HepG2 (cell line): ENCODE results near the gene PSMD1. TPM values are rescaled to one million over a fixed set of nuclear protein-coding genes. Genes with fewer than 3 reads are reported as not detected.

Experiments
- ATAC-seq: fragments of 200-7000 bp; cut with Tn5 transposase; 3 replicates; pipeline ENCODE4 v1.9.1; 2020; ENCODE audit warnings: mild to moderate bottlenecking, moderate library complexity
- BruUV-seq: library from RNA; stranded (reverse); fragments of 400-500 nt; replicated peaks from 2 replicates; lab custom pipeline; 2021; lab: Mats Ljungman, UMichigan
- CTCF ChIA-PET: fragments of 300-600 bp; formaldehyde crosslinking; extraction: SDS; loops from one replicate; lab custom pipeline; 2021; ENCODE audit warnings: low total read pairs, inconsistent platforms, low intra/inter-chr PET ratio; lab: Yijun Ruan, JAX
- POLR2A ChIA-PET: fragments of 350-600 bp; sonication (Branson Sonifier 250); formaldehyde crosslinking; loops from one replicate; lab custom pipeline; 2020; ENCODE audit warnings: antibody characterized with exemption, inconsistent platforms; lab: Yijun Ruan, JAX
- DNase-seq: peaks from one replicate; pipeline ENCODE4 v3.0.0-alpha.2; 2015; ENCODE audit warnings: low spot score
- FAIRE-seq: peaks from 3 replicates; lab custom pipeline; 2011; peaks lifted over from hg19 to GRCh38; lab: Jason Lieb, UNC
- H2AFZ ChIP-seq: one replicate; pipeline ENCODE4 v1.6.1; 2011; ENCODE audit warnings: low read length, inconsistent platforms
- H3K27ac ChIP-seq: fragments of 300-600 bp; 3 replicates; pipeline ENCODE4 v1.8.0; 2011; ENCODE audit warnings: mixed run types, mild to moderate bottlenecking, mixed read lengths, low read length, inconsistent platforms; ENCODE audit not compliant: insufficient read depth; ENCODE audit errors: extremely low read length
- H3K27me3 ChIP-seq, 2 experiments: fragments of 200-600 bp in 1 of 2; 2 replicates in 1 of 2; 3 replicates in 1 of 2; pipeline versions ENCODE4 v1.6.0 to v1.8.0; 2011; ENCODE audit warnings: low read length in 2 of 2, mild to moderate bottlenecking in 2 of 2, moderate library complexity in 2 of 2, inconsistent platforms in 1 of 2; ENCODE audit not compliant: insufficient read depth in 2 of 2, control insufficient read depth in 1 of 2
- H3K36me3 ChIP-seq, 2 experiments: fragments of 200-600 bp in 1 of 2; replicated peaks in 1 of 2; 2 replicates in 1 of 2; 3 replicates in 1 of 2; pipeline versions ENCODE4 v1.5.1 to v1.8.0; 2011; ENCODE audit warnings: low read length in 2 of 2, inconsistent platforms in 1 of 2; ENCODE audit not compliant: insufficient read depth in 2 of 2, control insufficient read depth in 1 of 2
- H3K4me1 ChIP-seq: 2 replicates; pipeline ENCODE4 v1.5.1; 2012; ENCODE audit warnings: low read length, inconsistent platforms; ENCODE audit not compliant: insufficient read depth
- H3K4me2 ChIP-seq: 2 replicates; pipeline ENCODE4 v1.6.0; 2011; ENCODE audit warnings: low read depth, low read length, inconsistent platforms
- H3K4me3 ChIP-seq, 3 experiments: fragments of 200-600 bp in 1 of 3; sonication (generic), shearing (Covaris generic) in 1 of 3; replicated peaks in 1 of 3; 2 replicates each; pipeline ENCODE4 v1.5.1; 2011 to 2016; ENCODE audit warnings: low read length in 3 of 3, inconsistent platforms in 2 of 3, low read depth in 2 of 3, mild to moderate bottlenecking in 2 of 3, control low read depth in 1 of 3, mixed read lengths in 1 of 3; ENCODE audit not compliant: insufficient read depth in 1 of 3
- H3K79me2 ChIP-seq: one replicate; pipeline ENCODE4 v1.6.1; 2011; ENCODE audit warnings: low read length, inconsistent platforms; ENCODE audit not compliant: insufficient read depth
- H3K9ac ChIP-seq: 2 replicates; pipeline ENCODE4 v1.6.0; 2011; ENCODE audit warnings: mild to moderate bottlenecking, low read depth, low read length, inconsistent platforms; ENCODE audit not compliant: insufficient read depth
- H3K9me3 ChIP-seq: 2 replicates; pipeline ENCODE4 v1.5.1; 2012; ENCODE audit warnings: mild to moderate bottlenecking, low read length
- H4K20me1 ChIP-seq: 2 replicates; pipeline ENCODE4 v1.6.0; 2011; ENCODE audit warnings: inconsistent platforms, mild to moderate bottlenecking, low read length, moderate library complexity; ENCODE audit not compliant: insufficient read depth
- AGO2 ChIP-seq: fragments of 200-400 bp; formaldehyde crosslinking; optimal IDR thresholded peaks from 2 replicates; pipeline ENCODE3; 2017; ENCODE audit warnings: mild to moderate bottlenecking, low read depth, low read length, moderate library complexity
- ATF7-NPFF ChIP-seq: sonication (generic); formaldehyde crosslinking; IDR thresholded peaks from 2 replicates; pipeline ENCODE4 v1.8.1; 2023; ENCODE audit warnings: mild to moderate bottlenecking, low read depth, missing genetic modification reagents, moderate library complexity
- IRF1 ChIP-seq: sonication (generic); formaldehyde crosslinking; IDR thresholded peaks from 2 replicates; pipeline ENCODE4 v1.4.0; 2020; ENCODE audit warnings: low read depth, mild to moderate bottlenecking, missing genetic modification reagents
- KAT8 ChIP-seq: IDR thresholded peaks from 2 replicates; pipeline ENCODE4 v1.6.1; 2016; ENCODE audit warnings: missing genetic modification reagents, missing compliant biosample characterization
- MAFK ChIP-seq, 2 experiments: IDR thresholded peaks in 1 of 2; conservative IDR thresholded peaks in 1 of 2; 2 replicates each; pipeline ENCODE4 v1.6.1; 2011; ENCODE audit warnings: improper control_type of control experiment in 2 of 2, low read length in 2 of 2
- PCBP2 ChIP-seq: fragments of 200-400 bp; formaldehyde crosslinking; optimal IDR thresholded peaks from 2 replicates; pipeline ENCODE3; 2018; ENCODE audit warnings: low read length, low read depth; ENCODE audit not compliant: poor library complexity, severe bottlenecking
- POLR2G ChIP-seq: fragments of 200-400 bp; formaldehyde crosslinking; IDR thresholded peaks from 2 replicates; pipeline ENCODE4 v1.6.1; 2018; ENCODE audit warnings: mild to moderate bottlenecking, low read depth, low read length, moderate library complexity
- REL ChIP-seq: sonication (generic); formaldehyde crosslinking; conservative IDR thresholded peaks from 2 replicates; pipeline ENCODE4 v1.8.0; 2022; ENCODE audit warnings: mild to moderate bottlenecking, missing genetic modification reagents, moderate library complexity
- RELA ChIP-seq: sonication (generic); formaldehyde crosslinking; IDR thresholded peaks from 2 replicates; pipeline ENCODE4 v1.4.0; 2020; ENCODE audit warnings: missing genetic modification reagents
- SPEN ChIP-seq: sonication (generic); formaldehyde crosslinking; IDR thresholded peaks from 2 replicates; pipeline ENCODE4 v1.5.1; 2020; ENCODE audit warnings: low read depth, mild to moderate bottlenecking, missing genetic modification reagents
- TARDBP ChIP-seq: sonication (generic); formaldehyde crosslinking; IDR thresholded peaks from 2 replicates; pipeline ENCODE4 v1.8.0; 2022; ENCODE audit warnings: mild to moderate bottlenecking, missing genetic modification reagents
- TBL1XR1 ChIP-seq: fragments of 150-350 bp; IDR thresholded peaks from 2 replicates; pipeline ENCODE4 v1.6.1; 2014; ENCODE audit warnings: borderline replicate concordance, low read length; ENCODE audit not compliant: partially characterized antibody
- TOPORS ChIP-seq: sonication (generic); formaldehyde crosslinking; IDR thresholded peaks from 2 replicates; pipeline ENCODE4 v1.8.0; 2023; ENCODE audit warnings: mild to moderate bottlenecking, missing genetic modification reagents
- ZBTB10 ChIP-seq: sonication (generic); formaldehyde crosslinking; IDR thresholded peaks from 2 replicates; pipeline ENCODE4 v1.4.0; 2020; ENCODE audit warnings: missing genetic modification reagents, borderline replicate concordance
- ZNF280B ChIP-seq: sonication (generic); formaldehyde crosslinking; IDR thresholded peaks from 2 replicates; pipeline ENCODE4 v1.5.0; 2020; ENCODE audit warnings: missing genetic modification reagents, mild to moderate bottlenecking, borderline replicate concordance
- ZNF292 ChIP-seq: sonication (generic); formaldehyde crosslinking; IDR thresholded peaks from 2 replicates; pipeline ENCODE4 v1.8.1; 2022; ENCODE audit warnings: mild to moderate bottlenecking, low read depth, missing genetic modification reagents, borderline replicate concordance
- ZNF543 ChIP-seq: sonication (generic); formaldehyde crosslinking; IDR thresholded peaks from 2 replicates; pipeline ENCODE4 v1.4.0; 2020; ENCODE audit warnings: mild to moderate bottlenecking, missing genetic modification reagents
- ZNF552 ChIP-seq: sonication (generic); formaldehyde crosslinking; IDR thresholded peaks from 2 replicates; pipeline ENCODE4 v1.9.0; 2022; ENCODE audit warnings: missing genetic modification reagents, mild to moderate bottlenecking, borderline replicate concordance
- WGBS: methylation state at CpG from one replicate; pipeline ENCODE4 v1.1.6; 2017; ENCODE audit warnings: low lambda C conversion rate; 5-methylcytosine and 5-hydroxymethylcytosine counted together
- in situ Hi-C: cut with HindIII; loops from 2 replicates; pipeline ENCODE4 v1.10.0; 2017; ENCODE audit warnings: low pct_unique_long_range_greater_than_20kb; ENCODE audit not compliant: extremely low pct_ligation_motif_present
- intact Hi-C: fragments of 100-400 bp; cut with micrococcal nuclease; formaldehyde crosslinking; loops from one replicate; pipeline ENCODE4 v1.10.0; 2022; ENCODE audit not compliant: unreplicated experiment
- polyA plus RNA-seq, 8 experiments: library from polyadenylated mRNA; depleted of rRNA in 3 of 8; stranded (reverse) in 7 of 8; unstranded in 1 of 8; fragments of >200 nt; fragmentation: Illumina TruSeq in 4 of 8; extraction: Trizol in 4 of 8; gene quantifications; 2 replicates each; pipeline versions ENCODE4 v1.2.1 to v1.2.3, GENCODE V29; 2011 to 2016; ENCODE audit warnings: low read depth in 4 of 8, missing spikeins in 1 of 8, mixed read lengths in 1 of 8; ENCODE audit not compliant: insufficient read depth in 1 of 8
- total RNA-seq, 5 experiments: library from RNA; depleted of rRNA; stranded (reverse); fragments of >200 nt; fragmentation: Illumina TruSeq; extraction: Trizol; gene quantifications; 2 replicates each; pipeline ENCODE4 v1.2.3, GENCODE V29; 2016; ENCODE audit warnings: low read depth in 1 of 5

PSMD1 gene
- total and polyA plus RNA-seq, 2 of the 13 experiments (the other 11 are each of a cell fraction or from before 2014, with no cell fraction given): 136 to 191 TPM

DNA sequence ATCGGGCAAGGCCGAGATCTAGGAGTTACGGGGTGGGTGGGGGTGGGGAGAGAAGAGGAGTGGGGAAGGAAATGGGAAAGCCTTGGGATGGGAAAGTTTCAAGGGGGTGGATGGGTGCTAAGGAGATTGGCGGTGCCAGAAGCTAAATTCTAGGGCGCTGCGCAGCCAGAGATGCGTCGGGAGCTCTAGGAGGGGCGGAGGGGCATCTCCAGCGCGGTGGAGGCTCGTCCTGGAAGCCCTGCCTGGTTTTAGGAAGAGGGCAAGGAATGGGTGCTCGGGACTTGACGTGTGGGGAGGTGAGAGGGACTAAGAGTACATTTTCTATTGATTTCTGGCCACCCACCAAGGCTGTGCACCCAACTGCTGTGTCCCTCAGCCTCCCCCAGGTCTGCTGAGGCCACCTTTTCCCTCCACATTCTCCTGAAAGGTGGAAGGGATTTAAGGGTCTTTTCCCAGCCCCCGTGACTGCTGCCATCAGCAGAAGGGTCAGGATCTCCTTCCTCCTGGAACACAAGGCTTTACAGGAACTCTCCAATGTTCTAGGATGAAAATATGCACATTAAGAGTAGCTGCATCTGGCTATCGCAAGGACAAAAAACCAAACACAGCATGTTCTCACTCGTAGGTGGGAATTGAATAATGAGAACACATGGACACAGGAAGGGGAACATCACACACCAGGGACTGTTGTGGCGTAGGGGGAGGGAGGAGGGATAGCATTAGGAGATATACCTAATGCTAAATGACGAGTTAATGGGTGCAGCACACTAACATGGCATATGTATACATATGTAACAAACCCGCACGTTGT is 18.0 kb upstream of the PSMD1 start (continued):
- TF ChIP-seq MAFK (conservative IDR thresholded peaks at IDR 0.05 in 1 of 2, IDR thresholded peaks at IDR 0.05 in 1 of 2; ENCODE audit: low read length in 2 of 2) (no peak), PCBP2 (peak; percentile 79), ZNF292 (no peak), ATF7-NPFF (CRISPR knock-in tag) (no peak), REL (CRISPR knock-in tag) (no peak), ZNF552 (CRISPR knock-in tag) (no peak), POLR2G (peak; percentile 29; the same call in 1 of the 2 replicates), SPEN (0 out of 2 replicates have a peak, but pooled peaks have one; percentile 45), RELA (CRISPR knock-in tag) (no peak), TARDBP (peak; percentile 40; the same call in 1 of the 2 replicates), ZNF543 (CRISPR knock-in tag) (0 out of 2 replicates have a peak, but pooled peaks have one; percentile 5)
- TF ChIP-seq, all 625 proteins: peak for 42

DNA sequence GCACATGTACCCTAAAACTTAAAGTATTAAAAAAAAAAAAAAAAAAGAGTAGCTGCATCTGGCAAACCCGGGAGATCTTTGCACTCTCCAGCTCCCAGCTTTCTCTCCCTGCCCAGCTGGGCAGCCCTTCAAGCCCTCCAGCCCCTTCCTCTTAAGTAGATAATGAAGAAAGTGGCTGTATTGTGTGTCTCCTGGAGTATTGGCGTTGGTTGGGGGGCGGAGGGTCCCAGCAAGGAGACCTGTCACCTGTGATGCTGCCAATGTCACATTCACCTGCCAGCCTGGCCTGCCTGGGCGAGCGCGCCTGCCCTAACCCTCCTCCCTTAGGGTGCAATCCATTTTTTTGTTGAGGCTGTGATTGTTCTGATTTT is 17.4 kb upstream of the PSMD1 start:
- peak overlapping the region; percentile 62 for H3K27ac ChIP-seq
- ATAC-seq: no peak
- H3K79me2 ChIP-seq: peaks cover 36% of the 10 kb centered on the region
- H2AFZ ChIP-seq: no peak overlapping the region
- peaks cover 12 to 27% of the 10 kb centered on the region in 2 experiments for H3K36me3 ChIP-seq
- ChIA-PET POLR2A (interaction anchor here (0.6 to 8.5 kb wide), 4 partner anchors 11 to 143 kb away, joined by 3 to 399 read pairs (median 4); partner anchors contain the start of gene PSMD1), CTCF (no interaction called here)
- no TSS peak for BruUV-seq
- peak overlapping the region; percentile 13 to 60 (median 28); a peak in 4 of 6 replicates for H3K4me3 ChIP-seq
- DNase-seq: no peak
- peaks cover 6% of the 10 kb centered on the region; the same call in 1 of the 2 replicates for H4K20me1 ChIP-seq
- H3K9me3 ChIP-seq: no peaks in the 10 kb centered on the region
- peaks cover 72% of the 10 kb centered on the region for H3K4me1 ChIP-seq
- 69% methylated on average over 5 of the region's 6 CpGs for WGBS
- peak overlapping the region; percentile 90; the same call in 1 of the 2 replicates for H3K9ac ChIP-seq
- FAIRE-seq: no peak
- in situ Hi-C loops: no loop called here
- intact Hi-C loops: no loop called here
- H3K27me3 ChIP-seq: no peaks in the 10 kb centered on the region; a peak in 1 of 5 replicates
- peak overlapping the region; percentile 98 for H3K4me2 ChIP-seq
- TF ChIP-seq TOPORS (no peak), KAT8 (CRISPR knock-in tag) (no peak), ZBTB10 (no peak), IRF1 (CRISPR knock-in tag) (no peak), ZNF280B (no peak), AGO2 (peak; percentile 77), TBL1XR1 (no peak)
